ENCODE data around the gene MAP1LC3A. TPM values are rescaled to one million over a fixed set of nuclear protein-coding genes. Genes with fewer than 3 reads are reported as not detected.
A peak's percentile ranks its signal among the peaks of the same experiment; 100 is the strongest.

MAP1LC3A gene
- 71.5 TPM for total RNA-seq

GRCh38 chr20:34558320-34559218 is at the start of gene MAP1LC3A:
MAP1LC3A (plus strand) TSS chr20:34558718; CDS start chr20:34558869, 151 bp downstream.
- Histone ChIP-seq H3K36me3 (no peaks in the 10 kb centered on the region), H3K9me3 (no peaks in the 10 kb centered on the region), H3K27me3 (no peaks in the 10 kb centered on the region), H3K27ac (peak within 1 kb of the TSS; percentile 95), H3K4me1 (peaks cover 23% of the 10 kb centered on the region), H3K4me3 (peak within 1 kb of the TSS; percentile 78 to 94)
- intact Hi-C loops (cut with DNase I) = no loop called here
- DNase-seq (ENCODE audit: extremely low spot score in 2 of 2) = peak in 1 of 2 donors; percentile 96
- TF ChIP-seq CTCF (IDR thresholded peaks at IDR 0.05) (no peak), POLR2A (IDR thresholded peaks at IDR 0.05) (peak; percentile 49 to 60), POLR2AphosphoS5 (IDR thresholded peaks at IDR 0.05; ENCODE audit: insufficient read depth in 1 of 2, low read depth in 1 of 2) (peak; percentile 51 to 94)

GRCh38 chr20:34510575-34510974 is 47.9 kb upstream of the MAP1LC3A start:
- no peak for TF ChIP-seq POLR2A (IDR thresholded peaks at IDR 0.05)
- TF ChIP-seq POLR2AphosphoS5 (IDR thresholded peaks at IDR 0.05; ENCODE audit: insufficient read depth in 1 of 2, low read depth in 1 of 2) = no peak
- no peak for TF ChIP-seq CTCF (IDR thresholded peaks at IDR 0.05)
- DNase-seq (ENCODE audit: extremely low spot score in 2 of 2) = no peak
- Histone ChIP-seq H3K36me3 (peaks cover 0 to 26% of the 10 kb centered on the region in 2 donors), H3K27ac (no peak overlapping the region), H3K9me3 (no peaks in the 10 kb centered on the region), H3K4me3 (no peak overlapping the region), H3K27me3 (no peaks in the 10 kb centered on the region), H3K4me1 (peaks cover 16% of the 10 kb centered on the region)
- intact Hi-C loops (cut with DNase I) = no loop called here

GRCh38 chr20:34511891-34512265 is 46.6 kb upstream of the MAP1LC3A start:
- Histone ChIP-seq H3K27ac (no peak overlapping the region), H3K36me3 (peaks cover 0 to 14% of the 10 kb centered on the region in 2 donors), H3K9me3 (no peaks in the 10 kb centered on the region), H3K4me3 (no peak overlapping the region), H3K27me3 (no peaks in the 10 kb centered on the region), H3K4me1 (peaks cover 17% of the 10 kb centered on the region)
- no peak for TF ChIP-seq POLR2AphosphoS5 (IDR thresholded peaks at IDR 0.05; ENCODE audit: insufficient read depth in 1 of 2, low read depth in 1 of 2)
- TF ChIP-seq POLR2A (IDR thresholded peaks at IDR 0.05) = no peak
- no peak for TF ChIP-seq CTCF (IDR thresholded peaks at IDR 0.05)
- intact Hi-C loops (cut with DNase I) = no loop called here
- no peak for DNase-seq (ENCODE audit: extremely low spot score in 2 of 2)

- TF ChIP-seq POLR2A (IDR thresholded peaks at IDR 0.05) (no peak), POLR2AphosphoS5 (IDR thresholded peaks at IDR 0.05; ENCODE audit: insufficient read depth in 1 of 2, low read depth in 1 of 2) (no peak), CTCF (IDR thresholded peaks at IDR 0.05) (no peak)
- Histone ChIP-seq H3K4me3 (no peak overlapping the region), H3K27me3 (no peaks in the 10 kb centered on the region), H3K9me3 (no peaks in the 10 kb centered on the region), H3K36me3 (peaks cover 0 to 14% of the 10 kb centered on the region in 2 donors), H3K4me1 (peaks cover 22% of the 10 kb centered on the region), H3K27ac (no peak overlapping the region)
- no peak for DNase-seq (ENCODE audit: extremely low spot score in 2 of 2)
- intact Hi-C loops (cut with DNase I) = no loop called here
These were observed 46.1 kb upstream of the MAP1LC3A start for GRCh38 chr20:34512266-34512954.

Data from vagina (tissue), 2 donors.